ENCODE data around the gene PIP5K1C. TPM values are rescaled to one million over a fixed set of nuclear protein-coding genes. Genes with fewer than 3 reads are reported as not detected.
A peak's percentile ranks its signal among the peaks of the same experiment; 100 is the strongest.

Gene PIP5K1C
- total and polyA plus RNA-seq, 9 of the 15 experiments (the other 6 are each of a cell fraction or from before 2014, with no cell fraction given) = 0.38 to 22.1 (median 4.1) TPM

- no peak overlapping the region; the same call in 2 of the 3 replicates for H3K27ac ChIP-seq (ENCODE audit: extremely low read depth, low read depth, low read length)
- CTCF ChIA-PET (ENCODE audit: low intra/inter-chr PET ratio) = no interaction called here
- peak overlapping the region in 1 of 2 experiments; percentile 56; a peak in 1 of 4 replicates for H3K9ac ChIP-seq (ENCODE audit: insufficient read depth in 1 of 2, low read depth in 2 of 2, low read length in 2 of 2)
- H3K36me3 ChIP-seq (ENCODE audit: control insufficient read depth, insufficient read depth, low read length) = peaks cover 6% of the 10 kb centered on the region; the same call in 1 of the 3 replicates
- H2AFZ ChIP-seq (ENCODE audit: low read depth, low read length) = no peak overlapping the region
- intact Hi-C loops (cut with micrococcal nuclease) = no loop called here
- peaks cover 34 to 61% of the 10 kb centered on the region in 2 experiments for H3K4me1 ChIP-seq (replicated peaks in 1 of 2; ENCODE audit: control insufficient read depth in 2 of 2, insufficient read depth in 2 of 2, low read length in 2 of 2)
- no peaks in the 10 kb centered on the region for H3K27me3 ChIP-seq (ENCODE audit: control insufficient read depth in 2 of 2, insufficient read depth in 2 of 2, low read length in 2 of 2)
- POLR2A ChIA-PET = interaction anchor here (1.2 to 2.0 kb wide), 2 partner anchors 21 to 23 kb away, joined by 3 to 8 read pairs; no protein-coding TSS in a partner anchor
- no peak for FAIRE-seq
- no peaks in the 10 kb centered on the region for H3K9me3 ChIP-seq (replicated peaks; ENCODE audit: control insufficient read depth, insufficient read depth, low read depth, low read length)
- WGBS (ENCODE audit: insufficient coverage, low coverage, missing lambda C conversion rate) = 89% methylated on average over 30 of the region's 34 CpGs
- no peaks in the 10 kb centered on the region for H3K9me1 ChIP-seq (ENCODE audit: control insufficient read depth, insufficient read depth, low read length)
- H4K20me1 ChIP-seq (replicated peaks; ENCODE audit: control insufficient read depth, insufficient read depth, low read length) = no peaks in the 10 kb centered on the region
- H3K79me2 ChIP-seq (ENCODE audit: control insufficient read depth, insufficient read depth, low read length) = peaks cover 46% of the 10 kb centered on the region
- no peak for DNase-seq (ENCODE audit: extremely low read depth in 1 of 4, low spot score in 3 of 4)
- no peak overlapping the region for H3K4me3 ChIP-seq
- no TSS peak for BruUV-seq (replicated peaks)
- in situ Hi-C loops (cut with MboI) = no loop called here
- ATAC-seq = no peak
- TF ChIP-seq ARID3B (CRISPR knock-in tag; IDR thresholded peaks at IDR 0.05; ENCODE audit: borderline replicate concordance) (no peak), ZSCAN32 (CRISPR knock-in tag; IDR thresholded peaks at IDR 0.05) (no peak), ZNF695 (CRISPR knock-in tag; IDR thresholded peaks at IDR 0.05) (no peak), ZNF609 (CRISPR knock-in tag; IDR thresholded peaks at IDR 0.05; ENCODE audit: borderline replicate concordance) (no peak), ZNF311 (CRISPR knock-in tag; IDR thresholded peaks at IDR 0.05) (no peak), ID3 (CRISPR knock-in tag; IDR thresholded peaks at IDR 0.05) (no peak), ID3 (tag; IDR thresholded peaks at IDR 0.05) (no peak), IRF2 (CRISPR knock-in tag; IDR thresholded peaks at IDR 0.05) (no peak), ZFX (CRISPR knock-in tag; IDR thresholded peaks at IDR 0.05) (0 out of 2 replicates have a peak, but pooled peaks have one; percentile 8), GABPB2 (CRISPR knock-in tag; conservative IDR thresholded peaks at IDR 0.05) (no peak), POLR2G (IDR thresholded peaks at IDR 0.05; ENCODE audit: low read depth, low read length) (peak; percentile 44)
- H3K4me2 ChIP-seq (ENCODE audit: insufficient read depth, low read length) = no peak overlapping the region
These were observed 26.5 kb downstream of the PIP5K1C start for GRCh38 chr19:3673506-3674439.
